Activated CD4-positive, alpha-beta T cell treated with anti-CD3 and anti-CD28 coated beads for 36 hours (primary cell): Measurements from ENCODE around the gene SIX4. TPM values are rescaled to one million over a fixed set of nuclear protein-coding genes. Genes with fewer than 3 reads are reported as not detected.

Source experiments
- ATAC-seq: fragments of 200-7000 bp; cut with Tn5 transposase; one replicate; pipeline ENCODE4 v1.10.0; 2021; ENCODE audit warnings: mild to moderate bottlenecking, moderate library complexity
- CTCF ChIA-PET: fragments of 350-600 bp; sonication (Branson Sonifier 250); formaldehyde crosslinking; loops from one replicate; lab custom pipeline; 2021; ENCODE audit warnings: antibody characterized with exemption; lab: Charles Lee
- POLR2A ChIA-PET: fragments of 350-600 bp; sonication (Branson Sonifier 250); formaldehyde crosslinking; loops from one replicate; lab custom pipeline; 2021; ENCODE audit warnings: antibody characterized with exemption, inconsistent platforms; lab: Charles Lee
- DNase-seq: peaks from one replicate; pipeline ENCODE4 v3.0.0-alpha.2; 2020
- H3K27ac Mint-ChIP-seq: one replicate; pipeline ENCODE4 v1.8.0; 2021; ENCODE audit warnings: mixed read lengths
- H3K27me3 Mint-ChIP-seq: one replicate; pipeline ENCODE4 v1.8.0; 2021; ENCODE audit warnings: mixed read lengths
- H3K36me3 Mint-ChIP-seq: one replicate; pipeline ENCODE4 v1.8.0; 2021; ENCODE audit warnings: low read depth, mixed read lengths
- H3K4me1 Mint-ChIP-seq: one replicate; pipeline ENCODE4 v1.8.0; 2021; ENCODE audit warnings: mixed read lengths
- H3K4me3 Mint-ChIP-seq: one replicate; pipeline ENCODE4 v1.8.0; 2021; ENCODE audit warnings: mild to moderate bottlenecking, moderate library complexity, mixed read lengths
- H3K9me3 Mint-ChIP-seq: one replicate; pipeline ENCODE4 v1.8.0; 2021; ENCODE audit warnings: low read depth, mixed read lengths
- intact Hi-C, 2 experiments: fragments of 100-400 bp; cut with DNase I in 1 of 2; cut with micrococcal nuclease in 1 of 2; formaldehyde crosslinking; loops; one replicate each; pipeline versions ENCODE4 v1.14.2 to v1.15.1; 2022 to 2024; cut with DNase I, micrococcal nuclease
- total RNA-seq, 2 experiments: library from RNA; stranded (reverse); gene quantifications; one replicate each; pipeline ENCODE4 v1.2.3, GENCODE V29; 2021

The SIX4 gene
- total RNA-seq, 2 experiments from 2014 or later = 0.11 TPM; not detected in 1

- H3K36me3 Mint-ChIP-seq = no peaks in the 10 kb centered on the region
- no peak overlapping the region for H3K4me3 Mint-ChIP-seq
- H3K4me1 Mint-ChIP-seq = no peaks in the 10 kb centered on the region
- CTCF ChIA-PET = no interaction called here
- intact Hi-C loops = no loop called here
- H3K27me3 Mint-ChIP-seq = peaks cover 18% of the 10 kb centered on the region
- H3K9me3 Mint-ChIP-seq = no peaks in the 10 kb centered on the region
- ATAC-seq (no peak), DNase-seq (no peak)
- POLR2A ChIA-PET = no interaction called here
- H3K27ac Mint-ChIP-seq = no peak overlapping the region
Observed at GRCh38 chr14:60684203-60684602, 39.9 kb downstream of the SIX4 start.

GRCh38 chr14:60681271-60681670 lies 42.9 kb downstream of the SIX4 start:
- DNase-seq = no peak
- POLR2A ChIA-PET = no interaction called here
- peaks cover 20% of the 10 kb centered on the region for H3K27me3 Mint-ChIP-seq
- H3K4me3 Mint-ChIP-seq = no peak overlapping the region
- H3K4me1 Mint-ChIP-seq = no peaks in the 10 kb centered on the region
- no peak overlapping the region for H3K27ac Mint-ChIP-seq
- ATAC-seq = no peak
- intact Hi-C loops = no loop called here
- CTCF ChIA-PET = interaction anchor here (1.4 kb wide), 2 partner anchors 18 to 340 kb away, joined by 3 to 6 read pairs; no protein-coding TSS in a partner anchor
- no peaks in the 10 kb centered on the region for H3K9me3 Mint-ChIP-seq
- no peaks in the 10 kb centered on the region for H3K36me3 Mint-ChIP-seq

DNA sequence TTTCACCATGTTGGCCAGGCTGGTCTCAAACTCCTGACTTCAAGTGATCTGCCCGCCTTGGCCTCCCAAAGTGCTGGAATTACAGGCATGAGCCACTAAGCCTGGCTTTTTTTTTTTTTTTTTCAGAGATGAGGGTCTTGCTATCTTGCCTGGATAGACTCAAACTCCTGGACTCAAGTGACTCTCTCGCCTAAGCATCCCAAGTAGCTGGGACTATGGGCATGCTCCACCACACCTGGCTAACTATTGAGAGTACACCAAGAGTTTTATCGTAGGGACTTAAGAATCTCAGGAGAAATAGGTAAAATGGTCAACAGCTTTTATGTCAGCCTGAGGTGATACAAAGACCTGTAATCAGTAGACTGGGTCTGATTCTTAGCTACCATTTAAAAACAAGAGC lies 43.6 kb downstream of the SIX4 start:
- intact Hi-C loops = no loop called here

GRCh38 chr14:60679566-60680258 lies 44.4 kb downstream of the SIX4 start:
- no peaks in the 10 kb centered on the region for H3K9me3 Mint-ChIP-seq
- H3K27ac Mint-ChIP-seq = no peak overlapping the region
- no peak for DNase-seq
- H3K36me3 Mint-ChIP-seq = no peaks in the 10 kb centered on the region
- intact Hi-C loops = no loop called here
- POLR2A ChIA-PET = no interaction called here
- no peak for ATAC-seq
- no peak overlapping the region for H3K4me3 Mint-ChIP-seq
- peaks cover 17% of the 10 kb centered on the region for H3K27me3 Mint-ChIP-seq
- no peaks in the 10 kb centered on the region for H3K4me1 Mint-ChIP-seq
- CTCF ChIA-PET = interaction anchor here (1.0 to 1.4 kb wide), 2 partner anchors 11 to 342 kb away, joined by 3 to 4 read pairs; no protein-coding TSS in a partner anchor

More for the DNA sequence above, 43.6 kb downstream of the SIX4 start:
- Mint-ChIP-seq H3K9me3 (no peaks in the 10 kb centered on the region), H3K4me1 (no peaks in the 10 kb centered on the region), H3K36me3 (no peaks in the 10 kb centered on the region), H3K27me3 (peaks cover 18% of the 10 kb centered on the region), H3K27ac (no peak overlapping the region), H3K4me3 (no peak overlapping the region)
- ChIA-PET CTCF (interaction anchor here (1.0 to 1.4 kb wide), 3 partner anchors 10 to 341 kb away, joined by 3 to 6 read pairs (median 4); no protein-coding TSS in a partner anchor), POLR2A (no interaction called here)
- DNase-seq = no peak
- ATAC-seq = no peak

DNA sequence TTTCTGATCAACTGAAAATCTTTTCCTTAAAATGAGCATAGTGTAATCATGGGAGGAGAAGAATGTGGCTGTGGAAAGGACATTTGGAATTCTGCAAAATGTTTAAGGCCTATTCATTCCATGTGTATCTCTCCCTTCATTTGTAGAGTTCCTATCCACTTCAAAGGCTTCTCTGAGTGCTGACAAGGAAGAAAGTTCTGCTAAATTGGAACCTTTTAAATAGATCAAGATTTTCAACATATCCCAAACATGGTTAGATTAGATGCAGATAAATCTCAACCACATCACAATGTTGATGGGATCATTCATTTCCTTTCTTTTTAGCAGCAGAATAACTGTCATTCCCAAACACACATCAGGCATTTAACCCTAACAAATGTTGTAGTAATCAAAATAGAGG lies 46.5 kb downstream of the SIX4 start:
- peaks cover 7% of the 10 kb centered on the region for H3K27me3 Mint-ChIP-seq
- ATAC-seq (no peak), DNase-seq (no peak)
- POLR2A ChIA-PET = no interaction called here
- H3K4me1 Mint-ChIP-seq = no peaks in the 10 kb centered on the region
- CTCF ChIA-PET = interaction anchor here (1.2 kb wide), 1 partner anchor 54 kb away, joined by 3 read pairs; no protein-coding TSS in a partner anchor
- intact Hi-C loops = no loop called here
- no peaks in the 10 kb centered on the region for H3K36me3 Mint-ChIP-seq
- H3K9me3 Mint-ChIP-seq = no peaks in the 10 kb centered on the region
- H3K27ac Mint-ChIP-seq = no peak overlapping the region
- no peak overlapping the region for H3K4me3 Mint-ChIP-seq

DNA sequence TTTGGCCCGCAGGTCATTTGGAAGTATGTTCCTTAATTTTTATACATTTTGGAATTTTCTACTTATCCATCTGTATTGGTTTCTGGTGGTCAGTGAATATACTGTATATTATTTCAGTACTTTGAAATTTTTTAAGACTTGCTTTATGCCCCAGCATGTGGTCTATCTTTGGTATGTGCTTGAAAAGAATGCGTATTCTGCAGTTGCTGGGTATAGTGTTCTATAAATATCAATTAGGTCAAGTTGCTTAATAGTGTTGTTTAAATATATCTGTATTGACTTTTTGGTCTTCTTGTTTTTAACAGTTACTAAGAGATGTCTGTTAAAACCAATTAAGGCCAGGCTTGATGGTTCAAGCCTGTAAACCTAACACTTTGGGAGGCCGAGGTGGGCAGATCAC lies 53.2 kb downstream of the SIX4 start:
- Mint-ChIP-seq H3K4me1 (no peaks in the 10 kb centered on the region), H3K27ac (no peak overlapping the region), H3K4me3 (no peak overlapping the region), H3K36me3 (no peaks in the 10 kb centered on the region), H3K9me3 (no peaks in the 10 kb centered on the region), H3K27me3 (peaks cover 12% of the 10 kb centered on the region)
- ChIA-PET POLR2A (no interaction called here), CTCF (interaction anchor here (0.6 kb wide), 1 partner anchor 320 kb away, joined by 3 read pairs; no protein-coding TSS in a partner anchor)
- no peak for ATAC-seq
- no peak for DNase-seq
- intact Hi-C loops = no loop called here

DNA sequence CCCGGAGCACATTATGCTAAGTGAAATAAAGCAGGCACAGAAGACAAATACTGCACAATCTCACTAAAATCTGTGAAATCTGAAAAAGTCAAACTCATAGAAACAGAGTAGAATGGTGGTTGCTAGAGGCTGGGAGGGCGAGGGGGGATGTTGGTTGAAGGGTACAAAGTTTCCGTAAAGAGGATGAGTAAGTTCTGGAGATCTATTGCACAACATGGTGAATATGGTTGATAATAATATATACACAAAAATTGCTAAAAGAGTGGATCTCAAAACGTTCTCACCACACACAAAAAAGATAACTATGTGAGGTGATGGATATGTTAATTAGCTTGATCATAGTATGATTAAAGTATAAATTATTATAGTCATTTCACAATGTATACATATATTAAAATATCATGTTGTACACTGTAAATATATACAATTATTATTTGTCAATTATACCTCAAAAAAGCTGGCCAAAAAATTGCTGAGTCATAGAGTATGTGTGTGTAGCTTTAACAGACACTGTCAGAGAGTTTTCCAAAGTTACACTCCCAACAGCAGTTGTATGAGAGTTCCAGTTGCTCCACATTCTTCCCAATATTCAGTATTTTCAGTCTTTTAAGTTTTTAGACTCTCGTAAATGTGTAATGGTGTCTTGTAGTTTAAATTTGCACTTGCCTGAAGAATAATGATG lies 55.6 kb downstream of the SIX4 start:
- H3K4me3 Mint-ChIP-seq = no peak overlapping the region
- POLR2A ChIA-PET = no interaction called here
- H3K27me3 Mint-ChIP-seq = peaks cover 24% of the 10 kb centered on the region
- no peaks in the 10 kb centered on the region for H3K9me3 Mint-ChIP-seq
- no peaks in the 10 kb centered on the region for H3K4me1 Mint-ChIP-seq
- H3K27ac Mint-ChIP-seq = no peak overlapping the region
- ATAC-seq (no peak), DNase-seq (no peak)
- CTCF ChIA-PET = no interaction called here
- H3K36me3 Mint-ChIP-seq = no peaks in the 10 kb centered on the region
- intact Hi-C loops = no loop called here

- Mint-ChIP-seq H3K27me3 (peaks cover 37% of the 10 kb centered on the region), H3K4me3 (no peak overlapping the region), H3K36me3 (no peaks in the 10 kb centered on the region), H3K9me3 (no peaks in the 10 kb centered on the region), H3K27ac (no peak overlapping the region), H3K4me1 (no peaks in the 10 kb centered on the region)
- intact Hi-C loops = no loop called here
- DNase-seq (no peak), ATAC-seq (no peak)
- ChIA-PET POLR2A (no interaction called here), CTCF (interaction anchor here (0.7 kb wide), 1 partner anchor 27 kb away, joined by 3 read pairs; no protein-coding TSS in a partner anchor)
Observed at GRCh38 chr14:60665177-60665550, 59.0 kb downstream of the SIX4 start.

DNA sequence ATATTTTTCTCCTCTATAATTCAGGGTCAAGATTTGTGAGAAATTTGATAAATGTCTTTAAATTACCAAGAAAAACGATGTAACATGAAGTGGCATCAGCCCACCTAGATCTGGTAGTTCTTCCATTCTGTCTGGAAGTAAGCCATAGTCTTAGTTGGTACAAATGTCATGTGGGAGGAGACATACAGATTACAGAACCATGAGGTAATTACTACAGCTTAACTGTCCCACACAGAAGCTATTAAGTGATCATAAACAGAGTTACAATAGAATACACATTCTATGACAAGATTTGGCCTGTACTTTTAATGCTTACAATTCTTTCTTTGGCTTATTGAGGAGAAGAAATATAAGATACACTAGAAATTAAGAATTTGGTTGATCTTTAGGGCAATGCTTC lies 61.2 kb downstream of the SIX4 start:
- POLR2A ChIA-PET = no interaction called here
- Mint-ChIP-seq H3K4me1 (peaks cover 3% of the 10 kb centered on the region), H3K27ac (no peak overlapping the region), H3K9me3 (no peaks in the 10 kb centered on the region), H3K4me3 (no peak overlapping the region), H3K36me3 (no peaks in the 10 kb centered on the region), H3K27me3 (peaks cover 53% of the 10 kb centered on the region)
- CTCF ChIA-PET = interaction anchor here (0.6 kb wide), 1 partner anchor 110 kb away, joined by 3 read pairs; no protein-coding TSS in a partner anchor
- intact Hi-C loops = no loop called here
- DNase-seq = no peak
- ATAC-seq = no peak

DNA sequence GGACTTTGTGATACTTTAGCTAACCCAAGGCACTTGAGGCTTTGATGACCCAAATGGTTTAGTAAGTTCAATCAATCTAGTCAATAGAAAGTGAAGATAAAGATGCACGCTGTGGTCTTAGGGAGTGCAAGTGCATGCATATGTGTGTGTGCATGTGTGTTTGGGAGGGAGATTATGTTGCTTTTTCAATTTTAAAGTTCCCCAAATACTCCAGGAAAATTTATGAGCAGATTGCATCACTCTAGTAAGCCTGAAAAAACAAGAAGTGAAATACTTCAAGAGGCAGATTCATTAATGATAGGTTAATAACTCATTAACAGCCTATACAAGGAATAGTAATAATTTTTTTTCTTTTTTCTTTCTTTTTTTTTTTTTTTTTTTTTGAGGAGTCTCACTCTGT lies 62.4 kb downstream of the SIX4 start:
- intact Hi-C loops = no loop called here
- DNase-seq (no peak), ATAC-seq (no peak)
- H3K4me3 Mint-ChIP-seq = no peak overlapping the region
- H3K9me3 Mint-ChIP-seq = no peaks in the 10 kb centered on the region
- peaks cover 59% of the 10 kb centered on the region for H3K27me3 Mint-ChIP-seq
- ChIA-PET POLR2A (no interaction called here), CTCF (no interaction called here)
- no peak overlapping the region for H3K27ac Mint-ChIP-seq
- no peaks in the 10 kb centered on the region for H3K36me3 Mint-ChIP-seq
- peaks cover 8% of the 10 kb centered on the region for H3K4me1 Mint-ChIP-seq
